PC-3 (cell line): Measurements from ENCODE around the gene GPR78. TPM values are rescaled to one million over a fixed set of nuclear protein-coding genes. Genes with fewer than 3 reads are reported as not detected.
A peak's percentile ranks its signal among the peaks of the same experiment; 100 is the strongest.

Experiments
- ATAC-seq: fragments of 200-7000 bp; cut with Tn5 transposase; 2 replicates; pipeline ENCODE4 v1.9.1; 2020; ENCODE audit warnings: mild to moderate bottlenecking, moderate library complexity
- BruUV-seq: library from RNA; stranded (reverse); fragments of 400-500 nt; replicated peaks from 2 replicates; lab custom pipeline; 2021; lab: Mats Ljungman, UMichigan
- CTCF ChIA-PET: fragments of 300-600 bp; sonication (Branson Sonifier 250); formaldehyde crosslinking; loops from one replicate; lab custom pipeline; 2022; ENCODE audit warnings: antibody characterized with exemption; lab: Charles Lee
- POLR2A ChIA-PET: fragments of 300-600 bp; sonication (Branson Sonifier 250); formaldehyde crosslinking; loops from one replicate; lab custom pipeline; 2022; ENCODE audit warnings: antibody characterized with exemption; ENCODE audit not compliant: unreplicated experiment; lab: Charles Lee
- DNase-seq: peaks from one replicate; pipeline ENCODE4 v3.0.0-alpha.2; 2015
- H2AFZ ChIP-seq: fragments of 300-600 bp; sonication (generic); 2 replicates; pipeline ENCODE4 v1.6.0; 2016; ENCODE audit warnings: antibody characterized with exemption, low read length
- H3F3A ChIP-seq: fragments of 300-600 bp; sonication (generic); one replicate; pipeline ENCODE4 v1.6.0; 2017; ENCODE audit warnings: antibody characterized with exemption, low read length, control low read depth, mild to moderate bottlenecking; ENCODE audit not compliant: unreplicated experiment
- H3K27ac ChIP-seq: fragments of 300-600 bp; sonication (generic); 2 replicates; pipeline ENCODE4 v1.5.1; 2016; ENCODE audit warnings: mild to moderate bottlenecking, low read length
- H3K27me3 ChIP-seq: fragments of 300-600 bp; sonication (generic); 2 replicates; pipeline ENCODE4 v1.6.1; 2016; ENCODE audit warnings: low read length, mixed read lengths
- H3K36me3 ChIP-seq: fragments of 300-600 bp; sonication (generic); 2 replicates; pipeline ENCODE4 v1.6.1; 2016; ENCODE audit warnings: low read depth, mixed run types, low read length, mixed read lengths
- H3K4me1 ChIP-seq: fragments of 300-600 bp; sonication (generic); 2 replicates; pipeline ENCODE4 v1.5.1; 2016; ENCODE audit warnings: low read length; ENCODE audit not compliant: insufficient read depth
- H3K4me2 ChIP-seq: fragments of 300-600 bp; sonication (generic); 2 replicates; pipeline ENCODE4 v1.6.0; 2016; ENCODE audit warnings: low read length
- H3K4me3 ChIP-seq: fragments of 300-600 bp; sonication (generic); 2 replicates; pipeline ENCODE4 v1.5.1; 2016; ENCODE audit warnings: mild to moderate bottlenecking, low read length, mixed read lengths
- H3K79me2 ChIP-seq: fragments of 300-600 bp; sonication (generic); 2 replicates; pipeline ENCODE4 v1.6.1; 2017; ENCODE audit warnings: low read length, mixed read lengths
- H3K9ac ChIP-seq: fragments of 300-600 bp; sonication (generic); 2 replicates; pipeline ENCODE4 v1.6.0; 2016; ENCODE audit warnings: mild to moderate bottlenecking, low read length
- H3K9me2 ChIP-seq: fragments of 300-600 bp; sonication (generic); replicated peaks from 2 replicates; pipeline ENCODE4 v1.6.1; 2016; ENCODE audit warnings: mixed run types, low read length, mixed read lengths
- H3K9me3 ChIP-seq: fragments of 300-600 bp; sonication (generic); 2 replicates; pipeline ENCODE4 v1.6.1; 2016; ENCODE audit warnings: low read length, mixed read lengths
- H4K20me1 ChIP-seq: fragments of 300-600 bp; sonication (generic); 2 replicates; pipeline ENCODE4 v1.6.1; 2016; ENCODE audit warnings: low read length, mixed read lengths
- EZH2 ChIP-seq: fragments of 300-600 bp; sonication (generic); IDR thresholded peaks from one replicate; pipeline ENCODE4 v1.6.1; 2017; ENCODE audit warnings: antibody characterized with exemption, mild to moderate bottlenecking, low read length; ENCODE audit not compliant: unreplicated experiment
- EZH2phosphoT487 ChIP-seq: fragments of 300-600 bp; sonication (generic); IDR thresholded peaks from 2 replicates; pipeline ENCODE4 v1.6.1; 2018; ENCODE audit warnings: mild to moderate bottlenecking, antibody characterized with exemption, low read length, borderline replicate concordance
- intact Hi-C: fragments of 100-400 bp; cut with micrococcal nuclease; formaldehyde crosslinking; loops from 2 replicates; pipeline ENCODE4 v1.9.0; 2023
- total RNA-seq: library from RNA; depleted of rRNA; stranded (reverse); fragments of >200 nt; gene quantifications from 2 replicates; pipeline ENCODE4 v1.2.3, GENCODE V29; 2014
- TF ChIP-seq, protein P1 (sequence below): fragments of 300-600 bp; sonication (generic); conservative IDR thresholded peaks from 2 replicates; pipeline ENCODE4 v1.5.1; 2017; ENCODE audit warnings: antibody characterized with exemption, low read depth, mild to moderate bottlenecking, low read length

The GPR78 gene
- total RNA-seq, 1 experiment from 2014 or later = 2.0 TPM

GRCh38 chr4:8560265-8561047, 19.7 kb upstream of the GPR78 start:
- Histone ChIP-seq H3K9ac (peak overlapping the region; percentile 42), H3K27ac (peak overlapping the region; percentile 92), H3K9me2 (no peaks in the 10 kb centered on the region), H3K4me2 (peak overlapping the region; percentile 67), H3K79me2 (no peaks in the 10 kb centered on the region), H3K4me1 (peaks cover 59% of the 10 kb centered on the region), H3K4me3 (no peak overlapping the region), H2AFZ (peak overlapping the region; percentile 56), H3F3A (no peaks in the 10 kb centered on the region), H3K36me3 (no peaks in the 10 kb centered on the region), H3K27me3 (no peaks in the 10 kb centered on the region), H3K9me3 (no peaks in the 10 kb centered on the region), H4K20me1 (no peaks in the 10 kb centered on the region)
- no TSS peak for BruUV-seq
- DNase-seq = peak; percentile 82
- intact Hi-C loops = no loop called here
- ChIA-PET CTCF (no interaction called here), POLR2A (no interaction called here)
- peak; percentile 87 for ATAC-seq
- no peak for TF ChIP-seq EZH2
- no peak for TF ChIP-seq EZH2phosphoT487
- TF ChIP-seq, protein P1, sequence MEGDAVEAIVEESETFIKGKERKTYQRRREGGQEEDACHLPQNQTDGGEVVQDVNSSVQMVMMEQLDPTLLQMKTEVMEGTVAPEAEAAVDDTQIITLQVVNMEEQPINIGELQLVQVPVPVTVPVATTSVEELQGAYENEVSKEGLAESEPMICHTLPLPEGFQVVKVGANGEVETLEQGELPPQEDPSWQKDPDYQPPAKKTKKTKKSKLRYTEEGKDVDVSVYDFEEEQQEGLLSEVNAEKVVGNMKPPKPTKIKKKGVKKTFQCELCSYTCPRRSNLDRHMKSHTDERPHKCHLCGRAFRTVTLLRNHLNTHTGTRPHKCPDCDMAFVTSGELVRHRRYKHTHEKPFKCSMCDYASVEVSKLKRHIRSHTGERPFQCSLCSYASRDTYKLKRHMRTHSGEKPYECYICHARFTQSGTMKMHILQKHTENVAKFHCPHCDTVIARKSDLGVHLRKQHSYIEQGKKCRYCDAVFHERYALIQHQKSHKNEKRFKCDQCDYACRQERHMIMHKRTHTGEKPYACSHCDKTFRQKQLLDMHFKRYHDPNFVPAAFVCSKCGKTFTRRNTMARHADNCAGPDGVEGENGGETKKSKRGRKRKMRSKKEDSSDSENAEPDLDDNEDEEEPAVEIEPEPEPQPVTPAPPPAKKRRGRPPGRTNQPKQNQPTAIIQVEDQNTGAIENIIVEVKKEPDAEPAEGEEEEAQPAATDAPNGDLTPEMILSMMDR = no peak

DNA sequence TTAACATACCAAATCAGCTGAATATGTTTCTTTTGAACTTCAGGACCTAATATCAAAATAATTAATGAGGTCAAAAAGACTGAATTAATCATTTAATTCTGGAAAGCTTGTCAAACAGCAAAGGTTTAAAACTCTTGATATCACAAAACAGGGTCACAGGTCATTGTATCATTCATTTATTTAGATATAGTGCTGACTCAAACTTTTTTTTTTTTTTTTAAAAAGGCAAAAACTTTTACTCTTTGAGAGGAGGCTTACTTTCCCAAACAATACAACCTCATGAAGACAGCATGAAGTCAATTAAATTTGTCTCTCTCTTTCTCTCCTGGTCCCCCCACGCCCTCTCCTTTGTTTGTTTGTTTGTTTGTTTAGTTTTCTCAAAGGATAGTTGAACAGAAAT, 15.6 kb upstream of the GPR78 start:
- DNase-seq (no peak), ATAC-seq (no peak)
- no peaks in the 10 kb centered on the region for H3K36me3 ChIP-seq
- H4K20me1 ChIP-seq = no peaks in the 10 kb centered on the region
- no peaks in the 10 kb centered on the region for H3K79me2 ChIP-seq
- TF ChIP-seq EZH2 = no peak
- no peak for TF ChIP-seq EZH2phosphoT487
- TF ChIP-seq, protein P1 = no peak
- H3K27ac ChIP-seq = no peak overlapping the region
- no peaks in the 10 kb centered on the region for H3K9me3 ChIP-seq
- H3K9me2 ChIP-seq = no peaks in the 10 kb centered on the region
- BruUV-seq = no TSS peak
- no peak overlapping the region for H3K4me2 ChIP-seq
- no peaks in the 10 kb centered on the region for H3F3A ChIP-seq
- peaks cover 27% of the 10 kb centered on the region for H3K4me1 ChIP-seq
- no peak overlapping the region for H2AFZ ChIP-seq
- intact Hi-C loops = no loop called here
- ChIA-PET CTCF (no interaction called here), POLR2A (no interaction called here)
- H3K27me3 ChIP-seq = no peaks in the 10 kb centered on the region
- H3K9ac ChIP-seq = no peak overlapping the region
- no peak overlapping the region for H3K4me3 ChIP-seq

DNA sequence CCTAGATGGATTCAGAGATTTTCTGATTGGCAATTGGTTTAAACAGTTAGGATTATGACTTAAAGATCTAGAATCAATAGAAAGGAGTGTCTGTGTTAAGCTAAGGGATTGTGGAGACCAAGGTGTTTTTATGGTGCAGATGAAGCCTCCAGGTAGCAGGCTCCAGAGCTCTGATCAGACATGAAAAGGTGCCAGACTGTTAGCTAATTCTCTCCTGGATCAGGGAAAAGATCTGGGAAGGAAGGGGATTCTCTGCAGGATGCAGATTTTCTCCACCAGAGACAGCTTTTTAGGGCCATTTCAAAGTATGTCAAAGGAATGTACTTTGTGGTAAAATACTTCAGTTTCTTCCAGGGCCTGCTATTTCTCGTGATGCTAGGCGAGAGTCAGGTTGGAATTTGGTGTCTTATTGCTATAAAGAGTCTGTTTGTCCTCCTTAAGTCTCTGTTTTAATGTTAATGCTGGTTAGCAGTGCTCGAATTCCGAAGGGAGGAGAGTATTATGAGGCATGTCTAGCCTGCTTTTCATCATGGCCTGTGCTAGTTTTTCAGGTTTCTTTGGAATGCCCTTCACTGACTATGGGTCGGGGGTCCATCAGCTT, 12.0 kb upstream of the GPR78 start:
- no TSS peak for BruUV-seq

More for the DNA sequence above, 12.0 kb upstream of the GPR78 start:
- Histone ChIP-seq H3K4me2 (no peak overlapping the region), H3K79me2 (no peaks in the 10 kb centered on the region), H3K36me3 (no peaks in the 10 kb centered on the region), H3K9me3 (no peaks in the 10 kb centered on the region), H3K27ac (no peak overlapping the region), H4K20me1 (no peaks in the 10 kb centered on the region), H3K9ac (no peak overlapping the region), H3K27me3 (no peaks in the 10 kb centered on the region), H3K9me2 (no peaks in the 10 kb centered on the region), H3K4me1 (peaks cover 5% of the 10 kb centered on the region; the same call in 1 of the 2 replicates), H3K4me3 (no peak overlapping the region), H3F3A (no peaks in the 10 kb centered on the region), H2AFZ (no peak overlapping the region)
- POLR2A ChIA-PET = no interaction called here
- intact Hi-C loops = no loop called here
- no peak for TF ChIP-seq EZH2
- no peak for TF ChIP-seq EZH2phosphoT487
- TF ChIP-seq, protein P1 = no peak
- no peak for DNase-seq
- no peak for ATAC-seq
- CTCF ChIA-PET = no interaction called here
